GM18520 (cell line): ENCODE measurements around the gene COMMD3.
"Not testable (repeated sequence)": the region's sequence is repeated elsewhere in the genome, so short reads cannot be mapped to it uniquely, and the experiment has no call there.

Source experiments
- ATAC-seq: cut with Tn5 transposase; IDR thresholded peaks from one replicate; pipeline ENCODE4 v1.9.1; 2021; ENCODE audit not compliant: unreplicated experiment

The COMMD3 gene

GRCh38 chr10:22316286-22317075 is at the start of gene COMMD3:
COMMD3 (plus strand) TSS chr10:22316388; CDS start chr10:22316418, 30 bp downstream.
- peak; percentile 49 for ATAC-seq

DNA sequence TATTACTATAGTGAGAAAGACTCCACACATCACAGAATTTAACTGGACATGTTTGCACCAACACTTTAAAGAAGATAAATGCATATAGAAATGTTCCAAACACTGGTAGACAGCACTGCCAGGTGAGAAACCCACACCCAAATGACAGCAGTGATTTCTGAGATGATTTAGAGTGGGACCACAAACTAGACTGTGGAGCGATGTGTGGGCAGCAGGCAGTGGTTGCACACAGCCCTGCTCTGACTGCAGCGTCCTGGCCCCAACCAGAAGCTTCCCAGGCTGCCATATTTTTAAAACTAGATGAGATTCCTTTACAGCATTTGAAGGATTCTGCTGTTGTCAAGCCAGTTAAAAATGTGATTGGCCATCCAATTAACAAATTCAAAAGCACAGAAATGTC is 47.7 kb upstream of the COMMD3 start:
- no peak for ATAC-seq

- no peak for ATAC-seq
These were observed 44.4 kb upstream of the COMMD3 start for GRCh38 chr10:22271786-22272185.

GRCh38 chr10:22278441-22278782 is 37.8 kb upstream of the COMMD3 start:
- no peak for ATAC-seq

DNA sequence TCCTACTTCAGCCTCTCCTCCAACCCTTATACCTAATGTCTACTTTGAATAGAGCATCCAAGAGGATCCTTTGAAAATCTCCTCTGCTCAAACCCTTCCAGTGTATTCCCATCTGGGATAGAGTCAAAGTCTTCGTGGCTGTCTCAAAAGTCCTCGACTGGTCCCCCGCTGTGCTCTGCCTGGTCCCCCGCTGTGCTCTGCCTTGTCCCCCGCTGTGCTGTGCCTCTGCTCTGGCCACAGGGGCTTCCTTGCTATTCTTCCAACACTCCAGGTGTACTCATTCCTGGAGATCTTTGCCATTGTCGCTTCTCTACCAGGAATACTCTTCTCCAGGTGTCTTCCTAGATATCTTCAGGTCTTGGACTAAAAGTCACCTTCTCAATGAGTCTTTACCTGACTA is 36.1 kb upstream of the COMMD3 start:
- ATAC-seq = no peak

DNA sequence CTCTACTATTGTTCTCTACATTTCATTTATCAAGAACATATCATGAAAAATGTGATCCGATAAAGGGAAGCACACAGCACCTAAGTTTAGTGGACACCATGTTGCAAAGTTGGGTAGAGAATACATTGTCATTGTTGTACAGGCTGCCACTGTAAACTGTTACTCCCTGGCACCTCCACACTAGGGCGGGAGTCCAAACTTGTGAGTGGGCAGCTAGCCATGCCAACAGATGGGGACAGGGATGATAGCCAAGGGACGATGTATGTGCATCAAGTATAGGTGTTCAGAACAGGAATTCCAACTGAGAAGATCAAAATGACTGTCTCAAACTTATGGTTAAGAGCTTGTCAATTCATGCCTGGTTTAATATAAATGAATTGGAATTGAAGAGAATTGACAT is 31.1 kb upstream of the COMMD3 start:
- ATAC-seq = no peak

DNA sequence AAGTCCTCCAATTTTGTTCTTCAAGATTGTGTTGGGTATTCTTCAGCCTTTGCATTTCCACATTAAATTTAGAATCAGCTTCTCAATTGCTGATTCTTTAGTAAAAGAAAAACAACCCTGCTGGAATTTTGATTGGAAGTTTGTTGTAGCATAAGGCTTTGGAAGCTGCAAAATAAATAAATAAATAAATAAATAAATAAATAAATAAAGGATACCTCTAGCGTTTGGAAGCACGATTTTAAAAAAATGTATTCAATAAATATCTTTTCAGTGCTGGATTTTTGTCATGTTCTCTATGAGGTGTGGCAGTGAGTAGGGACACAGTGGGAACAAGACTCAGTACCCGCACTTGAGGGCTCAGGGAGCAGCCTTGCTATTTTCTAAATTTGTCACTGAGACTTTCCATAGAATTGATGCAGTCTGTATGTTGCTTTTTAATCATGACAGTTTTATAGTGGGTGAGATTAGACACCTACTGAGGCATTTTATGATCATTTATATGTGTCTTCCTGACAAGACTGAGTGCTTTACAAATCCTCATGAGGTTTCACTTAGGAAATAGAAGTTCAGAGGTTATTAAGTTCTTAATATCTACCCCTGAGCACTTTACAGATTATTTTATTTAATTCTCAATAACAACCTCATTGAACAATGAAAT is 22.3 kb upstream of the COMMD3 start:
- no peak for ATAC-seq

GRCh38 chr10:22294694-22295093 is 21.5 kb upstream of the COMMD3 start:
- no peak for ATAC-seq

DNA sequence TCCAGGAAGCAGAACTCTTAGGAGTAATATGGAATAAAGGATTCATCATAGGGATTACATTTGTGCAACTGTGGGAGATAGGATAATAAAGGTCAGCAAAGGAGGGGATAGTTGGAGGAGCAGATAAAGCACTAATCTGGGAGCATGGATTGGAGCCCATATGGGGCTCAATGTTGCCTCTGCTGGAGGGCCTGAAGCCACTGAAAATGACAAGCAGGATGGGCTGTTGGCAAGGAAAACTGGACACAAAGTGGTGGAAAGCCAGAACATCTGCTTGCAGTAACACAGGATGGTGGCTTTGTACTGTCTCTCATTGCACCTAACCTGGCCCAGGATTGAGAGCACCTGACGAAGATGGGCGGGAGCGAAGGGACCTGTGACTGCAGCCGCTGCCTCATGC is 15.0 kb upstream of the COMMD3 start:
- ATAC-seq = no peak

GRCh38 chr10:22303461-22303860 is 12.7 kb upstream of the COMMD3 start:
- ATAC-seq = no peak

- ATAC-seq = no peak
These were observed 10.5 kb upstream of the COMMD3 start for GRCh38 chr10:22305721-22306120.

- ATAC-seq = peak; percentile 96
These were observed 7.8 kb upstream of the COMMD3 start for GRCh38 chr10:22308390-22308789.

DNA sequence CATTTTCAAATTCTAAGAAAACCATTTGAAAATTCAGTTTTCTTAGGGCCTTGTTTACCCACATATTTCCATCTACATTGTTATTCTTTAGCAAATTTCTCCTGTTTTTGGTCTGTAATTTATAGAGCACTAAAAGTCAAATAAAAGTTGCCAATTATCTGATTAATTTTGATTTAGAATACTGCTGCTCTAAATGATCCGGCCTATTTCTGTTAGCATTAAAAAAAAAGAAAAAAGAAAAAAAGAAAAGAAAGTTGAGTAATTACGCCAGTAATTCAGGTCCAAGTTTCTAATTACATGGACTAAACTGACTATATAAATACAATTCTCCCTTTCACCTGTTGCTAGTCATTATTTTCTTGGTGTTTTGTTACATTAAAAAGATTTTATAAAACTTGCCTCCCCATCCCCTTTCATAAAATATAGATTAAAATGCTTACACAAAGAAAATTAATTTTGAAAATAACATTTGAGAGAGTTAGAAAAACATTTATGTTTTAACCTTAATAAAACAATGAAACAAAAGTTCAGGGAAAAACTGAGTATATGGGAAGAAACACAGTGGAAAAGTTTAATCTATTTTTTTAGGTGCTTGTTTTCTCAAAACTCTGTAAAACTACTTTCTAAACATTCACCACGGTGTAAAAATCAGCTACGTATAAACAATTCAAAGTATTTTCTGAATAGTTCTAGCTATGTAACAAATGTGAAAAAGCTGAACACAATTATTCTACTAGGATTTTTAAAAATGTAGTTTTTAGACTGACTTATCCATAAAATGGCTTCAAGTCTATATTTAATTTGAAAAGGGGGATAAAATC is 6.8 kb upstream of the COMMD3 start:
- no peak for ATAC-seq

DNA sequence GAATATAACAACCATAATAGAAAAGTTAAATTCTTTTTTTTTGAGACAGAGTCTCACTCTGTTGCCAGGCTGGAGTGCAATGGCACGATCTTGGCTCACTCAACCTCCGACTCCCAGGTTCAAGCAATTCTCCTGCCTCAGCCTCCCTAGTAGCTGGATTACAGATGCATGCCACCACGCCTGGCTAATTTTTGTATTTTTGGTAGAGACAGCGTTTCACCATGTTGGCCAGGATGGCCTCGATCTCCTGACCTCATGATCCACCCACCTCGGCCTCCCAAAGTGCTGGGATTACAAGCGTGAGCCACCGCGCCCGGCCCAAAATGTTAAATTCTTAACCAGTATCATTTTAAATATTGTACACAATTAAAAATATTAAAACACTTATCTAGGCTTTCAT is 6.2 kb upstream of the COMMD3 start:
- not testable (repeated sequence) for ATAC-seq

- ATAC-seq = no peak
These were observed 5.3 kb upstream of the COMMD3 start for GRCh38 chr10:22310928-22311327.

DNA sequence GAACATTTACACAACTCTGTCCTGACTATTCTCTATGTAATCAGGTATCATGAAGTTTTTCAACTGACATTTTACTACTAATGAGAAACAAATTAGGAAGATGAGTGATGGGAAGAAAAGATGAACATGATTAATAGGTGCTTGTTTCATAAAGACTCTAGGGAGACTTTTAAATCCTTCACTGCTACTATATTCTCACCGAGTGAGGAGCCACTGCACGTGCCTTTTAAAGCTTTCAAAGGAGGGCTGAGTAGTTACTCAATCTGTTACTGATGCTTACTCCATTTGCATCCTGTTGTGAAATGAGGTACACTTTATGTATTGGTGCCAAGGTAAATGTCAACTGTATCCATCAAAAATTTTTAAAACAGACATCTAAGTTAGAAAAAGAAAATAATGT is 1.3 kb upstream of the COMMD3 start:
- ATAC-seq = no peak

DNA sequence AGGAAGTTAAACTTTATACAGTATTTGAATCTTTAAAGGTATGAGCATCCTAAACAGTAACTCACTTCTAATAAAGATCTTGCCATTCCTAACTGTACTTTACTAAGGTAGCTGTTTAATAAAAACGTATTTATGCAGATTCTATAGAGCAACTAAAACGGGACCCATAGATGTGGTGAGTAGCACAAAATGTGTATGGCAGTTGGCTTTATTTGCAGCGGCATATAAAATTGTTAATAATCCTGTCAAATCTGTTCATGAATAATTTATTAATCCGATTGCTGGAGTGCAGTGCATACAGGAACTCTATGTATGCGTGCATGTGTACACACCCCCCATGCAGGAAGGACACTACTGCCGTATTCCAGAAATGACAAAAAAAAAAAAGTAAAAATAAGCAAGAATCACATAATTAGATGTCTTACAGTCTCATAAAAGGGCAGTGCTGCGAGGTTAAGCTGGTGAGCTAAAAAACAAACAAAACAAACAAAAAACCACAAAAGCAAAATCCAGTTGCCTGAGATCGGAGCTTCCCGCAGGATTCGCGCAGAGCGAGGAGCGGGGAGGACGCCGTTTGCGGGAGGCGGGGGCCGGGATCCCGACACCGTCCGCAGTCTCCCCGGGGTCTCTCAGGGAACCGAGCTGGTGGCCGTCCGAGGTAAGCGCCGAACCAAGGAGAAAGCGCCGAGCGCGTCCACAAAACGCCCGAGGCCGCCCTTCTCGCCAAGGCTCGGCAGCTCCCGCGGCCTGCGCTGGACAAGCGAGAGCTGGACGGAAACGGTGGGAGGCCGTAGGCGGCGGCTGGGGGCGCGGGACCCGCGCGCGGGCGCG is 518 bp upstream of the COMMD3 start:
- ATAC-seq = no peak

- peak; percentile 13 for ATAC-seq
These were observed 835 bp downstream of the COMMD3 start for GRCh38 chr10:22317076-22317370.

- no peak for ATAC-seq
These were observed 1.8 kb downstream of the COMMD3 start for GRCh38 chr10:22317771-22318565.

- ATAC-seq = no peak
These were observed 2.6 kb downstream of the COMMD3 start for GRCh38 chr10:22318772-22319171.
